Adipocyte (in vitro differentiated cells): ENCODE data around the gene SIRPB1.

ENCODE experiments used
- DNase-seq: peaks from one replicate; pipeline ENCODE4 v3.0.0-alpha.2; 2015; ENCODE audit warnings: low read depth
- H3K27me3 ChIP-seq: replicated peaks from 2 replicates; pipeline ENCODE4 v1.7.0; 2013; ENCODE audit warnings: mild to moderate bottlenecking, low read length, moderate library complexity; ENCODE audit not compliant: control insufficient read depth, insufficient read depth
- H3K36me3 ChIP-seq: 2 replicates; pipeline ENCODE4 v1.7.0; 2013; ENCODE audit warnings: low read length, mild to moderate bottlenecking, moderate library complexity; ENCODE audit not compliant: control insufficient read depth, insufficient read depth, severe bottlenecking
- H3K4me1 ChIP-seq: 2 replicates; pipeline ENCODE4 v1.7.0; 2013; ENCODE audit warnings: mild to moderate bottlenecking, low read length, moderate library complexity; ENCODE audit not compliant: control insufficient read depth, insufficient read depth
- H3K4me3 ChIP-seq: 2 replicates; pipeline ENCODE4 v1.7.0; 2013; ENCODE audit warnings: mild to moderate bottlenecking, low read length, moderate library complexity
- H3K9ac ChIP-seq: 2 replicates; pipeline ENCODE4 v1.7.0; 2013; ENCODE audit warnings: mild to moderate bottlenecking, low read length, moderate library complexity
- H3K9me3 ChIP-seq: 2 replicates; pipeline ENCODE4 v1.7.0; 2013; ENCODE audit warnings: mild to moderate bottlenecking, low read length, moderate library complexity; ENCODE audit not compliant: control insufficient read depth

The SIRPB1 gene

DNA sequence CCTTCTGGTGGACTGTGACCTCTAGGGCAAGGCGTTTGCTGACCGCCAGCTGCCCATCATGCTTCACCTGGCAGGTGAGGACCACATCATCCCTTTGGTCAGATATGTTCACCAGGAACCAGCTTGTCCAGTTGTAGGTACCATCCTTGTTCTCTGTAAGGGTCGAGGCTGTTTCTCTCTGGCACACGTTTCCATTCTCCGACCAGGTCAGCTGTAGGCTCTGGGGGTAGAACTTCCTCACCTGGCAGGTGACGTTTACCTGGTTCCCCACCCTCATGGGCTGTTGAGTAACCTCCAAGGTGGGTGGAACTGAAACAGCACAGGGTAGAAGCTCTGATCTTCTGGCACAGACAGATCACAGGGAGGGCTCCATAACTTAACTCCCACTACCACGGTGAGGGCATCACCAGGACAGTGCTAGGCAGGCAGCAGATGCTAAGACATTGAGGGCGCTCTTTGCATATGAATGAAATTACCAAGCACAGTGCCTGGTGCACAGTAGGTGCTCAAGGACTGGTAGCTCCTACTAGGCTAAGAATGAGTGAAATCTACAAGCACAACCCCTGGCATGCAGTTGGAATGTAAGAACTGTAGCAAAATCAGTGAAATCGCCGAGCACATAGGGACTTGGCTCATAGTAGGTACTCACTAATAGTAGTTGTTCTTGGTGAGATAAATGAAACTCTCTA is 15.6 kb upstream of the SIRPB1 start:
- DNase-seq, result no peak
- Histone ChIP-seq H3K9me3 (no peaks in the 10 kb centered on the region), H3K27me3 (peaks cover 4% of the 10 kb centered on the region), H3K36me3 (no peaks in the 10 kb centered on the region), H3K4me3 (no peak overlapping the region), H3K4me1 (peaks cover 10% of the 10 kb centered on the region), H3K9ac (no peak overlapping the region)

DNA sequence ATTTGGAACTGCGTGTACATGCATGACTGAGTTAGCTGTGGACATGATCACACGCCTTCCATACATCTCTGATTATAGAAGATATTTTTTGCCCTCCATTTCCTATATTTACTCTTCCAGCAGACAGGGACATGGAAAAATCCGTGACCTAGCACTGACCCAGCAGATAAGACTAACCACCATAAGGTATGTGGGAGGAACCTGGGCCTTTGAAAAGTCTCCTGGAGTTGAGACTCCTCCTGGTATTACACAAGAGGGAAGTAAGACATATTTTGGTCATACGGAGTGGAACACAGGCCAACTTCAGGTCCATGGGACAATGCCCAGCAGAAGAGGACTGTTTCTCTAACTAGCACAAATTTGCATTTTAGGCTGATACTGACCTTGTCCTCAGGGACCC is 13.7 kb upstream of the SIRPB1 start:
- Histone ChIP-seq H3K9me3 (no peaks in the 10 kb centered on the region), H3K27me3 (peaks cover 4% of the 10 kb centered on the region), H3K4me1 (peaks cover 10% of the 10 kb centered on the region), H3K4me3 (no peak overlapping the region), H3K36me3 (no peaks in the 10 kb centered on the region), H3K9ac (no peak overlapping the region)
- no peak for DNase-seq

DNA sequence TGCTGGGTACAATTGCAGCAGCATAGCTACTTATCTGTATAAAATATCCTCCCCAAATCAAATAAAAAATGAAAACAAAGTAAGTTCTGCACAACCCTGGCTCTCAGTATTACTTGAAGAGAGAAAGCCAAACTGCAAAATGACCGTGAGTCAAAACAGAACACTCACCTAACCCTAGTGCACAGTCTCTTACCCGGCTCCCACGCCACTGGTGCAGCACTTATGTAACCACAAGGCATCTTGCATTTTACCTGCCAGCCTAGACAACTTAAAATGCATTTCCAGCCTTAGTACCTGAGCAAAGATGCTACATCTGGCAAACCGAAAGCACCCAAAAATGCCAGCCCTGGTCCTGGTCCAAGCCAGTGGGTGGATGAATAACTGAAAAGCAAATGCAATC is 12.4 kb upstream of the SIRPB1 start:
- Histone ChIP-seq H3K4me1 (peaks cover 10% of the 10 kb centered on the region), H3K27me3 (peaks cover 4% of the 10 kb centered on the region), H3K36me3 (no peaks in the 10 kb centered on the region), H3K9ac (no peak overlapping the region), H3K4me3 (no peak overlapping the region), H3K9me3 (no peaks in the 10 kb centered on the region)
- DNase-seq, result no peak

DNA sequence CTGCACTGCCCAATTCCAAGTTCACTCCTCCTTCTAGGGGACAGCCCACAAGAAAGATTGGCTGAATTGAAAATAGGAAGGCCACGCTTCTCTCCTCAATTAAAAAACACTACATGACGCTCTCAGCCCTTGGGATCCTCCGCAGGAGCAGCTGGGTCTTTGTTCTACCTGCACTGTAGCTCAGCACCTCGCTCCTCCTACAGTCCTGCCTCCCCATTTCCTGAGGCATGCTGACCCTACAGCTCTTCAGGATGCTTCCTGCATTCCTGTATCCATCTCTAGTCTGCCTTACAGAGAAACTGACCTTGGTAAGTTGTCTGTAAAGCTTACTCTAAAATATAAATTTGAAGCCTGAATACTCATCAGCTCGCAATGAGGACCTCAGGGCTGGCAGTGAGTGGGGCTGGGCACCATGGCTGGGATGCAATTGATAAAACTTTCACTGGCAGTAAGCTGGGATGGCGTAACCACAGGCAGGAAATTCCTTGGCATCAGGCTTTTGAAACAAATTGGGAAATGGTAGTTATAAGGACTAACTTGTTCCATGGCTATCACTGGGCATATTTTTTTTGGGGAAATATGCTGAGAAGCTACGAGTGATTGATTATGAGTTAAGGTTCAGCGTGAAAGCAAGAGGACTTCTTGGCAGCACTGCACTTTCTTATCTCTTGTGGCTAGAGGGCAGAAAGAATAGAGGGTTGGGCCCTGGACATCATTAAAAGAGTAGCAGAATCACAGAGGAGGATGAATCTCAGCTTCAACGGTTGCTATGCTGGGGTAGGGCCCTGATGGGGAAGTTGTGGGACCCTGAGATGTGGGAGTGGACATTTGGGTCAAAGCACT is 11.7 kb upstream of the SIRPB1 start:
- Histone ChIP-seq H3K9ac (no peak overlapping the region), H3K27me3 (peaks cover 4% of the 10 kb centered on the region), H3K9me3 (no peaks in the 10 kb centered on the region), H3K36me3 (no peaks in the 10 kb centered on the region), H3K4me3 (no peak overlapping the region), H3K4me1 (peaks cover 10% of the 10 kb centered on the region)
- DNase-seq, result no peak

DNA sequence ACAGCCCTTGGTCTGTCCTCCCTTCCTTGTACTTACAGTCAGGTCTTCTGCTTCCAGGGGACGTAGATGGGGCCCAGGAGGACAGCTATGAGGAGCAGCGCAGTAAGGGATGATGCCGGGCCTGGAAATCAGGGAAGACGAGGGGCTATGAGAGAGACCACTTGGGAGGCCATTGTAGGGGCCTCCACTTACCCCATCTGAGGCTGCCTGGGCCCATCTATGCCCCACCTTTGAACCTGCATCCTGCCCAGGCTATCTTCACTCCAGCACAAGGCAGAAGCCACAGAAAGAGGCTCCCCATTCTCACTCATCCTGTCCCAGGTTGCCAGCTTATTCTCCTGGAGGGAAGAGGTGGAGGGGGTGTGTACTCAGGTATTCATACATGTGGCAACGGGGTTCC is 10.4 kb upstream of the SIRPB1 start:
- H3K4me3 ChIP-seq, result no peak overlapping the region
- peaks cover 10% of the 10 kb centered on the region for H3K4me1 ChIP-seq
- no peak overlapping the region for H3K9ac ChIP-seq
- no peak for DNase-seq
- no peaks in the 10 kb centered on the region for H3K36me3 ChIP-seq
- no peaks in the 10 kb centered on the region for H3K27me3 ChIP-seq
- H3K9me3 ChIP-seq, result no peaks in the 10 kb centered on the region

DNA sequence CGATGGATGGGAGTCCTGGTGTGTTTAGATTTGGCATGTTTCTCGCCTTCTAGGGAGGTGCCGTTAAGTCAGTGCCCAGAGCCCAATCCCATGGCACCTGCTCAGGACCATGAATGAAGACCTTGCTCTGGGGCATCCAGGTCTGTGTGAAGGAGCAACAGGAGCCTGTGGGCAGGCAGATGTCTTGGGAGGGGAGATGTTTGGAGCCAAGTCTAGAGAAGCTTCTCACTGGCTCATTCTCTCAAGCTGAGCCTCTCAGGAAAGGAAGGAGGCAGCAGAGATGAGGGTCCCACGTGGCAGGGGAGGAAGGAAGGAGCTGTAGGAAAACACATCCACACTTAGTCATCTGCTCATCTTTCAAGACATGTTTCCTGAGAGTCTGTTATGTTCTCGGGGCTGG is 9.5 kb upstream of the SIRPB1 start:
- no peak overlapping the region for H3K9ac ChIP-seq
- no peaks in the 10 kb centered on the region for H3K36me3 ChIP-seq
- DNase-seq, result no peak
- no peaks in the 10 kb centered on the region for H3K27me3 ChIP-seq
- H3K4me3 ChIP-seq, result no peak overlapping the region
- H3K9me3 ChIP-seq, result no peaks in the 10 kb centered on the region
- H3K4me1 ChIP-seq, result peaks cover 10% of the 10 kb centered on the region

DNA sequence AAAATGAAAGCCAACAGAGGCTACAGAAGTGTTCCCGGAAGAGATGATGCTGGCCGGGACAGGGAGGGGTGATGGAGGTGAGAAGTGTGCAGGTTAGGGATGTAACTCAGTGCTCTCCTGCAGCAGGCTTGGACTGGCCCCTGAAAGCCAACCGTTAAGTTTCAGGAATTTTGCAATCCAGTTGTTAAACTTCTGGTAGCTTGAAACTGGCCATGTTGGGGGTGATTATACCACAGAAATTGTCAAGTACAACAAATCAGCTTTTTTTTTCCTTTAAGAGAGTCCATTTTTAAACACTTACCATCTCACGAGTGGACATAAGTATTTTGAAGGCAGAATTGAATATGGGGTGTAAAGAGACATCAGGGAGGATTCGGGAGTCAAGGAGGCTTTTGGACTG is 8.8 kb upstream of the SIRPB1 start:
- Histone ChIP-seq H3K27me3 (no peaks in the 10 kb centered on the region), H3K9ac (no peak overlapping the region), H3K4me1 (peaks cover 10% of the 10 kb centered on the region), H3K9me3 (no peaks in the 10 kb centered on the region), H3K4me3 (no peak overlapping the region), H3K36me3 (no peaks in the 10 kb centered on the region)
- DNase-seq, result no peak

DNA sequence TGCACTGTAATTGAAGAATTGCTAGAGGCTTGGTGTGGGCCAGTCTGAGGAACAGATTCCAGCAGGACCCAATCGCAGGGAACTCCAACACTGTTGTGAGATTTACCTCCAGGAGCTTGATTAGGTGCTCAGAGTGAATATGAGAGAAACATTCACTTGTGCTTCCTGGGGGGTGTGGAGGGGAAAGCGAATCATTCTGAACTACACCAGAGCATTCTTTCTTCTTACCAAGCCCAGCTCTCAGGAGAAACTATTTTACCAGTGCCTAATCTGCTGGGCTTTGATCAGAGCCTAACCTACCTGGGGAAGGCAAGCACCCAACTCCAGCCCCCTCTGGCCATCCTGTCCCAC is 7.4 kb upstream of the SIRPB1 start:
- H3K27me3 ChIP-seq, result no peaks in the 10 kb centered on the region
- no peaks in the 10 kb centered on the region for H3K9me3 ChIP-seq
- no peak overlapping the region for H3K4me3 ChIP-seq
- DNase-seq, result no peak
- H3K36me3 ChIP-seq, result no peaks in the 10 kb centered on the region
- H3K9ac ChIP-seq, result no peak overlapping the region
- peaks cover 10% of the 10 kb centered on the region for H3K4me1 ChIP-seq

DNA sequence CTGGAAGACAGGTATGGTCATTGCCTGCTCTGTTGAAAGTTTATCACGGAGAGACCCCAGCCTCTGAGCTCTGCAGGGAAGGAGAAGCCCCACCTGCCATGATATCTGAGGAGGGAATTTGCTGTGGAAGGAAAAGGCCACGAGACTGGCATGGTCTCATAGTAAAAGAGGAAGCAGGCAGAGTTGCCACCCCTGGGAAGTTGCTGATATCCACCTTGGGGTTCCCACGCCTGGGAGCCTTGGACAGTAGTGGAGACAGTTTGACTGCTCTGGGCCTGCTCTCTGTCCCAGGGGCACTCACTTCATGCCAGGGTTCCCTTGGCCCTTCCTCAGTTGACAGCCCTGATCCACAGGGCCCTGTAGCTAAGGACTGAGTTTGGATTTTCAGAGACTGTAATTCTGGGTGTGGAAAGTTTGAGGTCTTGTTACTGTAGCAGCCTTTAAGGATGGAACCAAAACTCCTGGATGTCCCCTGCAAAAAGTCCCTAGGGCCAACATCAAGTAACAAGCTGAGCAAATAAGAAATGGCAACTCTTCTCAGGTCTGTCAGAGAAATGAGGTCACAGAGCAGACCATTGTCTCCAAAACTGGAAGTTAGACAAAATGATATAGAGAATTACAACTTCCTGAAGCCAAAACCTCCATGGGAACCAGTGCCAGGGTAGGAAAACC is 6.9 kb upstream of the SIRPB1 start:
- H3K4me1 ChIP-seq, result peaks cover 6% of the 10 kb centered on the region
- no peak overlapping the region for H3K9ac ChIP-seq
- H3K27me3 ChIP-seq, result no peaks in the 10 kb centered on the region
- no peak overlapping the region for H3K4me3 ChIP-seq
- no peaks in the 10 kb centered on the region for H3K36me3 ChIP-seq
- DNase-seq, result no peak
- no peaks in the 10 kb centered on the region for H3K9me3 ChIP-seq

DNA sequence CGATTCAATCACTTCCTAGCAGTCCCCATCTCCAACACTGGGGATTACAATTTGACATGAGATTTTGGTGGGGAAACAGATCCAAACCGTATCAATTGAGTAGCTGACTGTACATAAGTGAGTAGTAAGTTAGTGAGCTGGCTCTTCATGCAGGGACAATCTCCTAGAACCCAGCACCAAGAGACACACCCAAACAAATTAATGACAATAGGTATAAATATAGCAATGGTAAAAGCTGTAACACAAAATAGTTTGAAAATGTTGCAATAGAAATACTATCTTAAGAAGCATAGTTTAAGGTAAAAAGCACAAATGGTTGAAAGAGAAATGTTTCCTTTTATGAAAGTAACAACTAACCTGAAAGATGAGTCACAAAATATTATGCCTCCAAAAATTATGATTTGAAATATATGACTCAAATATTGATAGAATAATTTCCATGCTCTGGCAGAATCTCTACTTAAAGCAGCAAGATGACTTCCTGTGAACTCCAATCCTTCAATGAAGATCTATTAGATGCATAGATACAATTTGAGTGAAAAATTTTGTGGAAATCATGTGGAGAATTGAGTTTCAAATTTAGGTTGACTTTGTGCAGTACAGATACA is 5.4 kb upstream of the SIRPB1 start:
- Histone ChIP-seq H3K9me3 (no peaks in the 10 kb centered on the region), H3K36me3 (no peaks in the 10 kb centered on the region), H3K9ac (no peak overlapping the region), H3K4me1 (no peaks in the 10 kb centered on the region), H3K27me3 (no peaks in the 10 kb centered on the region), H3K4me3 (no peak overlapping the region)
- no peak for DNase-seq

DNA sequence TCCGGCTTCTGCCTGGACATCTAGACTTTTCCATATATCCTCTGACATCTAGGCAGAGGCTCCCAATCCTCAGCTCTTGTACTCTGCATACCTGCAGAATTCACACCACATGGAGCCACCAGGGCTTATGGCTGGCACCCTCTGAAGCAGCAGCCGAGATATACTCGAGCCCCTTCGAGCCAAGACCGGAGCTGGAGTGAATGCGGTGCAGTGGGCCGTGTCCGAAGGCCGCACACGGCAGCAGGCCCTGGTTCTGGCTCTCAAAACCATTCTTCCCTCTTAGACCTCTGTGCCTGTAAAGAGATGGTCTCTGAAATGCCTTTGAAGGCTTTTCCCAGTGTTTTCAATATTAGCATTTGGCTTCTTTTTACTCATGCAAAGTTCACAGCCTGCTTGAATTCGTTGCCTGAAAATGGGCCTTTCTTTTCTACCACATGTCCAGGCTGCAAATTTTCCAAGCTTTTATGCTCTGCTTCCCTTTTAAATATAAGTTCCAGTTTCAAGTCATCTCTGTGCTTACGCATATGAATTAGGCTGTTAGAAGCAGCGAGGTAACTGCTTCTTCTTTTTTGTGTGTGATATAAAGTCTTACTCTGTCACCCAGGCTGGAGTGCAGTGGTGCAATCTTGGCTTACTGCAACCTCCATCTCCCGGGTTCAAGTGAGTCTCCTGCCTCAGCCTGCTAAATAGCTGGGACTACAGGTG is 3.8 kb upstream of the SIRPB1 start:
- H3K4me1 ChIP-seq, result no peaks in the 10 kb centered on the region
- no peaks in the 10 kb centered on the region for H3K27me3 ChIP-seq
- no peak overlapping the region for H3K9ac ChIP-seq
- H3K36me3 ChIP-seq, result no peaks in the 10 kb centered on the region
- no peak for DNase-seq
- peaks cover 9% of the 10 kb centered on the region for H3K9me3 ChIP-seq
- H3K4me3 ChIP-seq, result no peak overlapping the region
